HG03196 (cell line): Measurements from ENCODE around the gene SERPINA3.

ENCODE experiments used
- ATAC-seq: cut with Tn5 transposase; IDR thresholded peaks from one replicate; pipeline ENCODE4 v1.9.1; 2021; ENCODE audit not compliant: unreplicated experiment

Gene SERPINA3

GRCh38 chr14:94612580-94613554 is 676 bp downstream of the SERPINA3 start:
- ATAC-seq = no peak

GRCh38 chr14:94613720-94614644 is 1.8 kb downstream of the SERPINA3 start:
- ATAC-seq = no peak

- ATAC-seq = no peak
These were observed 2.6 kb downstream of the SERPINA3 start for GRCh38 chr14:94614802-94615201.

GRCh38 chr14:94615254-94615653 is 3.1 kb downstream of the SERPINA3 start:
- ATAC-seq = no peak

- no peak for ATAC-seq
These were observed 3.8 kb downstream of the SERPINA3 start for GRCh38 chr14:94615823-94616570.

- ATAC-seq = no peak
These were observed 5.3 kb downstream of the SERPINA3 start for GRCh38 chr14:94617366-94617941.

GRCh38 chr14:94617988-94618822 is 6.0 kb downstream of the SERPINA3 start:
- no peak for ATAC-seq

GRCh38 chr14:94619297-94619696 is 7.1 kb downstream of the SERPINA3 start:
- no peak for ATAC-seq

- ATAC-seq = no peak
These were observed 8.4 kb downstream of the SERPINA3 start for GRCh38 chr14:94620597-94620996.

- ATAC-seq = no peak
These were observed 9.4 kb downstream of the SERPINA3 start for GRCh38 chr14:94621358-94622134.

GRCh38 chr14:94622653-94623421 is 10.6 kb downstream of the SERPINA3 start:
- ATAC-seq = no peak

GRCh38 chr14:94623422-94623809 is 11.2 kb downstream of the SERPINA3 start:
- no peak for ATAC-seq

GRCh38 chr14:94623856-94624499 is 11.8 kb downstream of the SERPINA3 start:
- ATAC-seq = no peak

- ATAC-seq = no peak
These were observed 12.6 kb downstream of the SERPINA3 start for GRCh38 chr14:94624537-94625352.

GRCh38 chr14:94625353-94625635 is 13.1 kb downstream of the SERPINA3 start:
- ATAC-seq = no peak

GRCh38 chr14:94628578-94628977 is 16.4 kb downstream of the SERPINA3 start:
- no peak for ATAC-seq

GRCh38 chr14:94630396-94630795 is 18.2 kb downstream of the SERPINA3 start:
- no peak for ATAC-seq
